OCI-LY1 (cell line): ENCODE measurements around the gene ELL.

Experiments used
- H2AFZ ChIP-seq: fragments of 200-600 bp; sonication (generic), shearing (Covaris generic); 2 replicates; pipeline ENCODE4 v1.6.0; 2014; ENCODE audit warnings: antibody characterized with exemption, mild to moderate bottlenecking, low read length
- H3F3A ChIP-seq: fragments of 200-600 bp; sonication (generic), shearing (Covaris generic); 2 replicates; pipeline ENCODE4 v1.6.0; 2014; ENCODE audit warnings: mild to moderate bottlenecking, antibody characterized with exemption, low read length, moderate library complexity; ENCODE audit not compliant: insufficient read depth
- H3K27ac ChIP-seq: fragments of 200-600 bp; sonication (generic); 2 replicates; pipeline ENCODE4 v1.5.1; 2014; ENCODE audit warnings: low read length, mixed run types, mild to moderate bottlenecking, low read depth; ENCODE audit not compliant: poor library complexity, severe bottlenecking
- H3K27me3 ChIP-seq: fragments of 200-600 bp; sonication (generic); 2 replicates; pipeline ENCODE4 v1.6.0; 2014; ENCODE audit warnings: antibody characterized with exemption, mild to moderate bottlenecking, low read length, moderate library complexity; ENCODE audit not compliant: insufficient read depth
- H3K36me3 ChIP-seq: fragments of 200-600 bp; sonication (generic); 2 replicates; pipeline ENCODE4 v1.6.1; 2014; ENCODE audit warnings: mild to moderate bottlenecking, antibody characterized with exemption, low read length, moderate library complexity, mixed read lengths; ENCODE audit not compliant: insufficient read depth
- H3K4me1 ChIP-seq: fragments of 200-600 bp; sonication (generic); 2 replicates; pipeline ENCODE4 v1.5.1; 2014; ENCODE audit warnings: mild to moderate bottlenecking, low read length, moderate library complexity; ENCODE audit not compliant: insufficient read depth, severe bottlenecking
- H3K4me2 ChIP-seq: fragments of 200-600 bp; sonication (generic), shearing (Covaris generic); 2 replicates; pipeline ENCODE4 v1.6.1; 2014; ENCODE audit warnings: low read length
- H3K4me3 ChIP-seq: fragments of 200-600 bp; sonication (generic); 2 replicates; pipeline ENCODE4 v1.5.1; 2014; ENCODE audit warnings: low read length, low read depth, mild to moderate bottlenecking, mixed read lengths; ENCODE audit not compliant: poor library complexity, severe bottlenecking
- H3K79me2 ChIP-seq: fragments of 200-600 bp; shearing (Covaris generic); 2 replicates; pipeline ENCODE4 v1.6.1; 2016; ENCODE audit warnings: mixed run types, low read length, mixed read lengths; ENCODE audit not compliant: insufficient read depth
- H3K9ac ChIP-seq: fragments of 200-600 bp; sonication (generic), shearing (Covaris generic); 2 replicates; pipeline ENCODE4 v1.6.1; 2014; ENCODE audit warnings: mild to moderate bottlenecking, low read length, mixed read lengths
- H3K9me2 ChIP-seq: fragments of 200-600 bp; sonication (generic), shearing (Covaris generic); 2 replicates; pipeline ENCODE4 v1.6.1; 2014; ENCODE audit warnings: low read depth, mild to moderate bottlenecking, low read length, mixed read lengths
- H3K9me3 ChIP-seq: fragments of 200-600 bp; shearing (Covaris generic); 2 replicates; pipeline ENCODE4 v1.6.1; 2014; ENCODE audit warnings: low read length, mixed read lengths
- H4K20me1 ChIP-seq: fragments of 200-600 bp; sonication (generic), shearing (Covaris generic); 2 replicates; pipeline ENCODE4 v1.6.0; 2016; ENCODE audit warnings: mild to moderate bottlenecking, low read length; ENCODE audit not compliant: insufficient read depth
- EZH2 ChIP-seq: fragments of 200-600 bp; sonication (generic), shearing (Covaris generic); IDR thresholded peaks from 2 replicates; pipeline ENCODE4 v1.8.0; 2017; ENCODE audit warnings: borderline replicate concordance, mixed run types, mild to moderate bottlenecking, antibody characterized with exemption, low read length, moderate library complexity, mixed read lengths
- TF ChIP-seq, protein P1 (sequence below): fragments of 200-600 bp; sonication (generic), shearing (Covaris generic); IDR thresholded peaks from 2 replicates; pipeline ENCODE4 v1.5.1; 2017; ENCODE audit warnings: mild to moderate bottlenecking, antibody characterized with exemption, low read length, moderate library complexity, mixed read lengths

The ELL gene

DNA sequence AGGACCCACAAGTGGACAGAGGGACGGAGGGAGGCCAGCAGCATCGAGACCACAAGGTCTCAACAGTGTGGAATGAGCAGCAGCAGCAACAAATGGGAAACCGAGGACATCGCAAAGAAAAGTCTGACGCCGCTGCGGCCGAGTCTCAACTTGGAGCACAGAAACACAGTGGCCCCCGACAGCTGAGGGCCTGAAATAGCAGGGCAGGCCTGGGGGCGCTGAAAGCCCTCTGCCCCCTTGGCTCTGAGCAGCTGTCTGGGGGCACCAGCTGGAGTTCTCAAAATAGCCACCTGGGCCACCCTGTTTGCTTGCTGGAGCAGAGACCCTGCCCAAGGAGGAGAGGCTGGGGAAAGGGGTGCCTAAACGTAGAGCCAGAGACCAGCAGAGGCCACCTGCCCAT, 78.0 kb downstream of the ELL start:
- no peaks in the 10 kb centered on the region for H4K20me1 ChIP-seq
- H3K9me2 ChIP-seq = no peaks in the 10 kb centered on the region
- no peaks in the 10 kb centered on the region for H3K9me3 ChIP-seq
- no peak for TF ChIP-seq EZH2
- TF ChIP-seq, protein P1, sequence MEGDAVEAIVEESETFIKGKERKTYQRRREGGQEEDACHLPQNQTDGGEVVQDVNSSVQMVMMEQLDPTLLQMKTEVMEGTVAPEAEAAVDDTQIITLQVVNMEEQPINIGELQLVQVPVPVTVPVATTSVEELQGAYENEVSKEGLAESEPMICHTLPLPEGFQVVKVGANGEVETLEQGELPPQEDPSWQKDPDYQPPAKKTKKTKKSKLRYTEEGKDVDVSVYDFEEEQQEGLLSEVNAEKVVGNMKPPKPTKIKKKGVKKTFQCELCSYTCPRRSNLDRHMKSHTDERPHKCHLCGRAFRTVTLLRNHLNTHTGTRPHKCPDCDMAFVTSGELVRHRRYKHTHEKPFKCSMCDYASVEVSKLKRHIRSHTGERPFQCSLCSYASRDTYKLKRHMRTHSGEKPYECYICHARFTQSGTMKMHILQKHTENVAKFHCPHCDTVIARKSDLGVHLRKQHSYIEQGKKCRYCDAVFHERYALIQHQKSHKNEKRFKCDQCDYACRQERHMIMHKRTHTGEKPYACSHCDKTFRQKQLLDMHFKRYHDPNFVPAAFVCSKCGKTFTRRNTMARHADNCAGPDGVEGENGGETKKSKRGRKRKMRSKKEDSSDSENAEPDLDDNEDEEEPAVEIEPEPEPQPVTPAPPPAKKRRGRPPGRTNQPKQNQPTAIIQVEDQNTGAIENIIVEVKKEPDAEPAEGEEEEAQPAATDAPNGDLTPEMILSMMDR = no peak
- H3K27me3 ChIP-seq = no peaks in the 10 kb centered on the region
- no peak overlapping the region for H3K9ac ChIP-seq
- H3K4me3 ChIP-seq = no peak overlapping the region
- no peak overlapping the region for H3K4me2 ChIP-seq
- H2AFZ ChIP-seq = no peak overlapping the region
- H3F3A ChIP-seq = 0 out of 2 replicates have a peak, but pooled peaks cover 4% of the 10 kb centered on the region
- no peaks in the 10 kb centered on the region for H3K79me2 ChIP-seq
- no peak overlapping the region for H3K27ac ChIP-seq
- peaks cover 8% of the 10 kb centered on the region for H3K4me1 ChIP-seq
- H3K36me3 ChIP-seq = peaks cover 30% of the 10 kb centered on the region

DNA sequence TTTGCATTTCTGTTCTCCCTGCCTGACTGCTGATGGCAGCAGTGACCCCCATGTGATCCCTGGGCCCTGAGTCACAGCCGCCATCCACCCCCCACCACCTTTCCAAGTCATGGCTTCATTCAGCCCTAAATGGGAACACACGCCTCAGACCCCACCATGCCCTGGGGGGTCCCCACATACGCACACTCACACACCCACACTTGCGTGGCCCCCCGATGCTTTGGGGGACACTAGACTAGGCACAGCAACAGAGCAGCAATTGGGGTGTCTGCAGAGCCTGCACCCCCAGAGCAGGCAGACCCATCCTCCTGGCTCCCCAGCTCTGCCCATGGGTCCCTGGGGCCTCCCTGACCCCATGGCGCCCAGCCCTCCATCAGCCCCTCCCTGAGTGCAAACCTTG, 78.5 kb downstream of the ELL start:
- 0 out of 2 replicates have a peak, but pooled peaks cover 4% of the 10 kb centered on the region for H3F3A ChIP-seq
- H3K9me2 ChIP-seq = no peaks in the 10 kb centered on the region
- H3K4me1 ChIP-seq = peaks cover 10% of the 10 kb centered on the region
- no peak overlapping the region for H3K4me3 ChIP-seq
- no peak overlapping the region for H3K4me2 ChIP-seq
- H4K20me1 ChIP-seq = no peaks in the 10 kb centered on the region
- H3K27ac ChIP-seq = no peak overlapping the region
- no peaks in the 10 kb centered on the region for H3K9me3 ChIP-seq
- H3K79me2 ChIP-seq = no peaks in the 10 kb centered on the region
- TF ChIP-seq, protein P1 = no peak
- TF ChIP-seq EZH2 = no peak
- H3K27me3 ChIP-seq = no peaks in the 10 kb centered on the region
- H2AFZ ChIP-seq = no peak overlapping the region
- H3K36me3 ChIP-seq = peaks cover 30% of the 10 kb centered on the region
- no peak overlapping the region for H3K9ac ChIP-seq

DNA sequence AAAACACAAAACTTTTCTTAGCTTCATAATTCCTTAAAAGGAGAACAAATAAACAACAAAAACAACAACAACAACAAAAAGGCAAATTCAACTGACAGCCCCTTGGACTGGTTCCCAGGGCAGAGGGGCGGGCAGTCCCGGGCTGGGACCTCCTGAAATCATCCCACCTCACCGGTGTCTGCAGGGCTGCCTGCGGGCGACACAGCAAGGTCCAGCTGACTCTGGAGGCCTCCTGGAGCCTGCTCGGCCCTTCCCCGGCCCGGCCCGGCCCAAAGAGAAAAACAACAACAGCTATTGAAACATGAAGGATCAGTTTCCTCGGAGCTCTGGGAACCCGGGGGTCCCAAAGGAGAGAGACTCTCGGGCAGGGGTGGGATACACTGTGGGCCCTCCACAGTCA, 78.9 kb downstream of the ELL start:
- H3K4me2 ChIP-seq = no peak overlapping the region
- no peak overlapping the region for H3K4me3 ChIP-seq
- no peaks in the 10 kb centered on the region for H3K9me3 ChIP-seq
- no peak overlapping the region for H3K9ac ChIP-seq
- TF ChIP-seq, protein P1 = no peak
- TF ChIP-seq EZH2 = no peak
- H3K79me2 ChIP-seq = no peaks in the 10 kb centered on the region
- 0 out of 2 replicates have a peak, but pooled peaks cover 4% of the 10 kb centered on the region for H3F3A ChIP-seq
- no peak overlapping the region for H3K27ac ChIP-seq
- no peaks in the 10 kb centered on the region for H3K9me2 ChIP-seq
- H3K27me3 ChIP-seq = no peaks in the 10 kb centered on the region
- H3K36me3 ChIP-seq = peaks cover 30% of the 10 kb centered on the region
- H4K20me1 ChIP-seq = no peaks in the 10 kb centered on the region
- H2AFZ ChIP-seq = no peak overlapping the region
- H3K4me1 ChIP-seq = peaks cover 10% of the 10 kb centered on the region
